NOMO-1 (cell line): ENCODE results near the gene UBL3.
A peak's percentile ranks its signal among the peaks of the same experiment; 100 is the strongest.

Experiments
- DNase-seq, 2 experiments: peaks; one replicate each; lab custom pipeline; 2025; ENCODE audit not compliant: unreplicated experiment in 2 of 2; lab: John Stamatoyannopoulos, UW

UBL3 gene

GRCh38 chr13:29858231-29858630 is 7.8 kb upstream of the UBL3 start:
- no peak for DNase-seq

- no peak for DNase-seq
Measured at GRCh38 chr13:29857085-29857484, 6.7 kb upstream of the UBL3 start.

DNA sequence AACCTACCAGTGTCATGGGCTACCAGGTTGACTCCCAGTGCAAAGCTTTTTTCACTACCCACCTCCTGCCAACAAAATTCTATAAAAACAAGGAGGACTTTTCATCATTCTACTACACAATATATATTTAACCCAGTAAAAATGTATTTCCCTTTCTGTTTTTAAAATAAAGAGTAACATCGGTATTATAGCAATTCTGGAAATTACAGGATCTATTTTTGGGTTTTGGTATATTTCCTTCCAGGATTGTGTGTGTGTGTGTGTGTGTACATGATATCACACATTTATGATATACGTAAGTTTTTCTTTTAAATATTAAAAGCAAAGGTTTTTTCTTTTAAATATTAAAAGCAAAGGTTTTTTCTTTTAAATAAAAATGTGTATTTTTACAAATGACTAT is 6.0 kb upstream of the UBL3 start:
- DNase-seq: no peak

DNA sequence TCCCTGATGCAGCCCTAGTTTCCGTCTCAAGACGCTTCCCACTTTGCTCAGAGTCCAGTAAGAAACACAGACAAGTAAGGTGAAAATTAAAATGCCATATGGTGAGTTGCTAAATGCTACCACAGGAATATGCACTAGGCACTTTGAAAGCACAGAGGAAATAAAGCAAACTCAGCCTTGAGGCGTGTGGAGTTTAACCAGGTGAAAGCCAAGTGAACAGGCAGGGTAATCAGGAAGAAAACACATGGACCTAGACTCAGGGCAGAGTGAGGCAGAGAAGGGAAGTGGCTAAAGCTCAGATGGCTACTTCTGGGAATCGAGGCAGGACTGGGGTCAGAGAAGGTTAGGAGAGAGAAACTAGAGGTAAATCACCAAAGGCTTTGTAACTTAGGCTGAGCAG is 5.4 kb upstream of the UBL3 start:
- no peak for DNase-seq

DNA sequence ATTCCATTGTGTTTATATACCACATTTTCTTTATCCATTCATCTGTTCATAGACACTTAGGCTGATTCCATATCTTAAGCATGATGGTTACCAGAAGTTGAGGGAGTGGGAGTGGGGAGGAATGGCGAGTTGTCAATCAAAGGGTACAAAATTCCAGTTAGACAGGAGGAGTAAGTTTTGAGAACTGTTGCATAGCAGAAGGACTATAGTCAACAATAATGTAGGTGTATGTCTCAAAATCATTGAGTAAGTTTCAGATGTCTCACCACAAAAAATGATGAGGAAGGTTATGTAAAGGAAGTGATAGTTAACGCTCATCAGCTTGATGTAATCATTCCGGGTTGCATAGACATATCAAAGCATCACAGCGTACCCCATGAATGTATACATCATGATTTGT is 4.6 kb upstream of the UBL3 start:
- DNase-seq: peak in 1 of 2 experiments; percentile 50

DNA sequence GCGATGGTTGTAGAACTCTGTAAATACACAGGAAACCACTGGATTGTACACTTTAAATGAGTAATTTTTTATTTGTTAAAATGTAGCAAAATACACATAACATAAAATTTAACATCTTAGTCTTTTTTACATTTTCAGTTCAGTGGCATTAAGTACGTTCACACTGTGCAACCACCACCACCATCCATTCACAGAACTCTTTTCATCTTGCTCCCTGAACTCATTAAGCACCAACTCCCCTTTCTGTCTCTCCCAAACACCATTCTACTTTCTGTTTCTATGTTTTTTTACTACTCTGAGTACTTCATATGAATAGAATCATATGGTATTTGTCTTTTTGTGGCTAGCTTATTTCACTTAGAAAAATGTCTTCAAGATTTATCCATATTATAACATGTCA is 2.7 kb upstream of the UBL3 start:
- DNase-seq: no peak

DNA sequence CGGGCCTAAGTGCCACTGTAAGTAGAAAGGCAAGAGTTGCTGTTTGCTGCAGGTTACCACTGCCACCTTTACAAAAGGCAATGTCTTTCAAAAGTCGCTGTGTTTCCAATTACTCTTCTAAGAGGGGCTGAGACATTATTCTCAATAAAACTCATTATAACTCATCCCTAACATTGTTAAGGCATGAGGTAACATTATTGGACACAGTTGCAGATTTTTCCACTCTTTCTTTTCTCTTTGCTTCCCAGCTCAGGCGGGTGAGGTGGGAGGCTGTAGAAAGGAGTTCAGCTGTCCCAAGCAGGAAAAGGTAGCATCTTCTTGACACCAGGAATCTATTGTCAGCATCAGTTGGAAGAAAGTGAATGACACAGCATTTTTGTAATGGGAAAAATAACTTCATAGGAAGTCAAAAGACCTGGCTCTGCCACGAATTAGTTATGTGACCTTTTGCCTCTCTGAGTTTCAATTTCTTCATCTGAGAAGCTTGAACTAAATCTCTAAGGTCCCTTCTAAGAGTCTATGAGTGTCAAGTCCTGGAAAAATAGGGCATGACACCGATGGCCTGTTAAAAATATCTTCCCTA is 2.1 kb upstream of the UBL3 start:
- no peak for DNase-seq

- DNase-seq: peak in 1 of 2 experiments; percentile 62
Measured at GRCh38 chr13:29849731-29850212, 645 bp downstream of the UBL3 start.

- DNase-seq: peak; percentile 74 to 89
Measured at GRCh38 chr13:29849071-29849631, 1.3 kb downstream of the UBL3 start.

- DNase-seq: peak; percentile 11 to 35
Measured at GRCh38 chr13:29847501-29847983, 2.9 kb downstream of the UBL3 start.

DNA sequence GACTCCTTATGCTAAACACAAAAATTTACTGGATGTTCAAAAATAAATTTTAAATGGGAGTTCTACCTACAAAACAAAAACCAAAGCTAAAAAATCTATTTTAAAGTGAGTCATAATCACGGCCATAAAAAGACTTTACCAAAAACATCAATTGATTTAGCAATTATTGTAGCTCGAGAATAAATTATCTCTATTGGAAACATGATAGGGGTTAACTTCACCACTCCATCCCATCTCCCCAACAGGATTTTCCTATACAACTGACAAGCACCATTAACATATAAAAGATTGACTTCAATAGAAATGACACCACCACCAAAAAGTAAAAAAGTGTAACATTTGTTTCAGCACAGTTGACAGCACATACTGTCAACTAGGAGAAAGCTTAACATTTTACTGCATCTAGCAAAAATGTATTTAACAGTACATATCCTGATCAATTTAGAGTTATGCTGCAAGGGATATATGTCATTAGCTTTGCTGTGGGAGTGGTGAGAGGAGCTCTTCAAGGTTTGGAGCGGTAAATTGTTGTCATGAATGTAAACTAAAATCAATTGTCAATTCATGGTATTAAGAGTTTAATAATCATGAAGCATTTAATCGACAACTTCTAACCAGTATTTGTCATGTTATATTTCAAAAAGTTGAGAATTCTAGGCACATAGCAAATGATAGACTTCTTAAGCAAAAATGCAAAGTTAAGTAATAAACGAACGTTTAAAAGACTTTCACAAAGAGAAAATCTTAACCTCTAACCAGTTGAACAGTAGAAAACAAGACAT is 3.8 kb downstream of the UBL3 start:
- DNase-seq: no peak

GRCh38 chr13:29845440-29846056 is 4.9 kb downstream of the UBL3 start:
- DNase-seq: peak in 1 of 2 experiments; percentile 23

- no peak for DNase-seq
Measured at GRCh38 chr13:29844441-29844840, 6.0 kb downstream of the UBL3 start.

DNA sequence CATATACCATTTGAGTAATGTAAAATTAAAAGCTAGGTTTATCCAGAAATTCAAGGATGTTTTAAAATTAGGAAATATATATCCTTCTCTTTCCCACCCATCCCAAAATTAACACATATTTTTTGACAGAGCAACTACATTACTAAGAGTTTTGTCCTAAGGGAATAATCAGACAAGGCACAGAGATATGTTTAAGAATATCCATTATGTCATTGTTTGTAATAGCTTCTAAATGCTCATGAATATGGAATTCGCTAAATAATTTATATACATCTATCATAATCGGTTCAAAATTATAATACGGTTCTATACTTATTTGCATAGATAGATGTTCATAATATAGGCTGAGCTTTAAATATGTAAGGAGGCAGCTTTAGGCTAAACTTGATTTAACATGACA is 9.8 kb downstream of the UBL3 start:
- DNase-seq: no peak

DNA sequence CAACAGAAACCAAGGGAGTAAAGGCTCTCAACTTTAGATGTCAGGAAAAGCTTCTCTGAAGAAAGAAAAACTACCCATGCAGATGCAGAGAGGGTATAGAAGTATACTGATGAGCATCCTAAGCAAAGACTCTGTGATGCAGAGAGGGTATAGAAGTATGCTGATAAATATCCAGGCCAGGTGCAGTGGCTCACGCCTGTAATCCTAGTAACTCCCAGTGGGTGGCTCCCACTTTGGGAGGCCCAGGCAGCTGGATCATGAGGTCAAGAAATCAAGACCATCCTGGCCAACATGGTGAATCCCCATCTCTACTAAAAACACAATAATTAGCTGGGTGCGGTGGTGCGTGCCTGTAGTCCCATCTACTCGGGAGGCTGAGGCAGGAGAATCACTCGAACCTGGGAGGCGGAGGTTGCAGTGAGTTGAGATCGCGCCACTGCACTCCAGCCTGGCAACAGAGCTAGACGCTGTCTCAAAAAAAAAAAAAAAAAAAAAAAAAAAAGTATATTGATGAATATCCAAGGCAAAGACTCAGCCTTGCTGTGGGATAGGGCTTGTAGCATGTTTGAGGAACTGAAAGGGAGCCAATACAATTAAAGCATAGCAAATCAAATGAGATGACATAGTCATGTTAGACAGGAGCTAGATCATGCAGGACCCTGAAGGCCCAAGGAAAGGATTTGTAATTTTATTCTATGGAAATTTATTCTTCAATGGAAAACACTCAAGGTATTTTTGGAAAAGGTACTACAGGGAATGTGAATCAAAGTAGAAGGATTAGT is 14.9 kb downstream of the UBL3 start:
- no peak for DNase-seq

DNA sequence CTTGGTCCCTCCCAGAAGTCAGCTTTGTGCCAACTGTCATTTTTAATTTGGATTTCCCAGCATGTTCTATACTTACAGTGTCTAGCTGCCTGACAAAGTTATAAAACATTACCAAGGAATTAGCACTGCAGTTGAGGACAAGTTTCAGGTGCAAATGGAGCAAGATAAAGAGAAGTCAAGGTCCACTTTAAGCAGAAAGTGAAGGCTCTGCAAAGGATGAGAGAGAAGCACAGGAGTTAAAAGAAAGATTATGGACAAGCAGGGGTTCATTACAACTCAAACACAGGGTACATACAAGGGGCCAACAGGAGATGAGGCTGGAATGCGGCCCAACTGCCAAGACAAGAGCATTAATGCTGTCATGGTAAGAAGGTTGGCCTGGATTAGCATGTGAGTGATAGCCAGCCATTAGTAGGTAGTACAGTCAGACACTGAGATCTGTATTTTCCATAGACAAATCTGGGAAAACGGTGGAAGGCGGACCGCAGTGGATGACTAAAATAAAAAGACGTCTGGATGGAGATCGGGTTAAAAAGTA is 17.6 kb downstream of the UBL3 start:
- DNase-seq: no peak

DNA sequence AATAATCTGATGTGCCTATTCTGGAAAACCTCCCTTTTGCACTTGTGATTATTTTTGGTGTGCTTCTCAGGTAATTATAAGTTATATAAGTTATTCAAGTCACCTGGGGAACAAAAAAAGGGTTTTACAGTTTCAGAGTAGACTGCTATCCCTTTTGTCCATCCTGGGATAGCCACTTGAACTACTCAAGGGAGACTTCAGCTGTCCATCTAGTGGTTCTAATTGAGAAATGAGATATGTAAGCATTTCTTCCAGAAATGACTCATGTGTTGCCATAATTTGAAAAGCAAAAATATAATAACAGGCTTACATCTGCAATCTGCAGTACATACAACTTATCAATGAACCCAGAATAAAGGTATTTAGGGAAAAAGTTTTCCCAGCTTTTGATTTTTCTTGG is 20.4 kb downstream of the UBL3 start:
- DNase-seq: no peak

DNA sequence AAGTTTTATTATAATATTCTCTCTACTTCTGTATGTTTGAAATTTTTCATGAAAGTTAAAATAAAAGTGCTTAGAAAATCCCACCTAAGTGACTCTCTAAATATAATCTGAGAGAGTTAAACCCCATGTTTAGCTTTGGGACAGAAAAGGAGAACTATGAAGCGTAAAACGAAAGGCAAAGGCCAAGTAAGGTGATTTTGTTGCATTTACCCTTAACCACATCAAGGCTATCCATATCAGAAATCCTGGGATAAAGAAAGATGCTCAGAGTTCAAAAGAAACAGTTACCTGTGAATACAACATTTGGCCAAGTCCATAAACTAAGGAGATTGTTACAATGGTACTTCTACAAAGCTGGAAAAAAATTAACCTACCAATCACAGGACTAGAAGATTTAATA is 31.3 kb downstream of the UBL3 start:
- peak in 1 of 2 experiments; percentile 21 for DNase-seq

GRCh38 chr13:29817604-29818378 is 32.6 kb downstream of the UBL3 start:
- DNase-seq: peak; percentile 71 to 93

GRCh38 chr13:29816715-29817114 is 33.7 kb downstream of the UBL3 start:
- no peak for DNase-seq
